MV-4-11 (cell line): ENCODE data around the gene YPEL2.
"Not testable (repeated sequence)": the region's sequence is repeated elsewhere in the genome, so short reads cannot be mapped to it uniquely, and the experiment has no call there.

Experiments used
- DNase-seq: peaks from one replicate; lab custom pipeline; 2025; lab: John Stamatoyannopoulos, UW

YPEL2 gene

DNA sequence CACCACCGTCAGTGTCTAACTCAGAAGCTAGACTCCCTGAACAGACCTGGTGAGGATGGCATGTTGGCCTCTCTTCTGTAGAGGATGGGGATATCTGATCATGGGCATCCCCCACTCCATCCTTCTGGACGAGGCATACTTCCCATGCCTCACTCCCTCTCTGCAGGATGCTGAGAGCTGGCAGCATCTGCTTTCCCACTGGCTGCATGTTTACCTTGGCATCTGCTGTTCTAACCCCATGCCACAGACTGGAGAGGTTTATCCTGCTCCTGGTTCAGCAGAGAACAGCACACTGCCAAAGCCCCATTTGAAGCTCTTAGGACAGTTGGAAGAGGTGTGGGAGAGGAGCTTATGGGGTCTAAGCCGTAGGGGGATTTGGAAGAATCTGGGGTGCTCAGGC is 46.0 kb downstream of the YPEL2 start:
- no peak for DNase-seq

DNA sequence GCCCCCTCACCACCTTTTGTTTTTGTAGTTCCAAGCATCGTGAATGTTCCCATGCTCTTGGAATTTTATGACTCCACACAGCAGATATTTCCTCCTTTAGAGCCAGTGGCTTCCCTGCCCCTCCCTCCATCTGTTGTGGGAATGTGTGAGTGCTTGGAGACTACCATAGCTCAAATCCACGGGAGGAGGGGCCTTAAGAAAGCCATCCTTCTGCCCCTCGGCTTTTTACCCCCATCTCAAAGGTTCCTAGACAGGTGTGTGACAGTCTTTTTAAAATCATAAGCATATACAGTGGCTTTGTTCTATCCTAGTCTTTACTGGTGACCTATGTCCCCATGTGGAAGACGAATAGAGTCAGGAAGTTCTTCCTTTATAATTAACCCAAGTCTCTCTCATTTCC is 47.2 kb downstream of the YPEL2 start:
- no peak for DNase-seq

DNA sequence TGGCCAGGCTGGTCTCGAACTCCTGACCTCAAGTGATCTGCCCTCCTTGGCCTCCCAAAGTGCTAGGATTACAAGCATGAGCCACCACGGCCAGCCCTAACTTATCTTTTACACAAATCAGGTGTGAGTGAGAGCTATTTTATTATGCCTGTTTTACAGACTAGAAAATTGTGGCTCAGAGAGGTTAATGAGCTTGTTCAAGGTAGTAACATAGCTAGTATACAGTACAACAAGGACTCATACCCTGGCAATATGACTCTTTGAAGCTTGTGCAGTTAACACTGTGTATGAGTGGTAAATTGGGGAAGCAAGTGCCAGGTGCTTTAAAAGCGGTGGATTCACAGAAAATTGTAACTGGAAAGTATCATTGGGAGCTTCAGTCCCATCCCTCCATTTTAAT is 49.0 kb downstream of the YPEL2 start:
- DNase-seq = no peak

DNA sequence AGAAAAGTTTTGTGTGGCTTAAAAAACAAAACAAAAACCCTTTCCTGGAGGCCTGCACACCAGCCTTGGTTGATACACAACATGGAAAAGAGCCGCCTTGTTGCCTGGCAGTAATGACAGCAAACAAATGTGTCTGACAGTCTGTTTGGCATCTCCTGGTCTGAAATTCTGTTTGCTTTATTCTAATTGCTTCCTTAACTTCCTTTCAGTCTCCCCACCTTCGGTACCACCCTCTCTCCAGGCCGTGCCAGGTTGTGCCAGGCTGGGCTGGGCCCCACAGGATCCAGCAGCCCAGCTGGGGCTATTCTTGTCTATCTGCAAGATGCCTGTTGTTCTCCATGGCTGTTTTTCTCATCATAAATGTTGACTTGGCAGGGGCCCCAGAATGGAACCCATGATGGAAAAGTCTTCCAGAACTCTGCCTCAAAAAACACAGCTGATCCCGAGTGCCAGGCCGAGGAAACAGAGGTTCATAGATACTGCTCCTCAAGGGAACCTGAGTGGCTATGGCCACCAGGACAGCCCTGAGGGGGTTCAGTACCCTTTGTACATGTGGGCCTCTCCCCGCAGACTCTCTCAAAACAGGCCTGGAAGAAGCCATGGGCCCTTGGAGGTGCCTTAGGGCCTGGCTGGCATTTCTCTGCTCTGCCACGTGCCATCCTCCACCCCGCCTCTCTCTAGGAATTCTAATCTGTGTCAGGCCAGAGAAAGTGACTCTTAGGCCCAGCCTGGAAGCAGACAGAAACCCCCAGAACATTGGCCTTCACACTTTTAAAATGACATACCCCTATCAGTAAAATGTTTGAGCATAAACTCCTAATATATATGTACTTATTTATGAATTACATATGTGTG is 50.5 kb downstream of the YPEL2 start:
- DNase-seq = no peak

DNA sequence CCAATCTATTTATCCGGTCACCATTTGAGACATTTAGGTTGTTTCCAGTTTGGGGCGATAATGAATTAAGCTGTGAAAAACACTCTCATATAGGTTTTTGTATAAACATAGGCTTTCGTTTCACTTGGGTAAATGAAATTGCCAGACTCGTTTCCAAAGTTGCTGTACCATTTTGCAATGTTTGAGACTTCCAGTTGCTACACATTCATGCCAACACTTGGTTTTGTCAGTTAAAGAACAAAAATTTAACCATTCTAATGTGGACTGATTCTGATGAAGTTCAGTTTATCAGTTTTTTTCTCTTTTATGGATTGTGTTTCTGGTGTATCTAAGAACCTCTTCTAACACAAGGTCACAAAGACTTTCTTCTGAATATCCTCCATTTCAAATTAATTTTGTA is 52.4 kb downstream of the YPEL2 start:
- DNase-seq = no peak

DNA sequence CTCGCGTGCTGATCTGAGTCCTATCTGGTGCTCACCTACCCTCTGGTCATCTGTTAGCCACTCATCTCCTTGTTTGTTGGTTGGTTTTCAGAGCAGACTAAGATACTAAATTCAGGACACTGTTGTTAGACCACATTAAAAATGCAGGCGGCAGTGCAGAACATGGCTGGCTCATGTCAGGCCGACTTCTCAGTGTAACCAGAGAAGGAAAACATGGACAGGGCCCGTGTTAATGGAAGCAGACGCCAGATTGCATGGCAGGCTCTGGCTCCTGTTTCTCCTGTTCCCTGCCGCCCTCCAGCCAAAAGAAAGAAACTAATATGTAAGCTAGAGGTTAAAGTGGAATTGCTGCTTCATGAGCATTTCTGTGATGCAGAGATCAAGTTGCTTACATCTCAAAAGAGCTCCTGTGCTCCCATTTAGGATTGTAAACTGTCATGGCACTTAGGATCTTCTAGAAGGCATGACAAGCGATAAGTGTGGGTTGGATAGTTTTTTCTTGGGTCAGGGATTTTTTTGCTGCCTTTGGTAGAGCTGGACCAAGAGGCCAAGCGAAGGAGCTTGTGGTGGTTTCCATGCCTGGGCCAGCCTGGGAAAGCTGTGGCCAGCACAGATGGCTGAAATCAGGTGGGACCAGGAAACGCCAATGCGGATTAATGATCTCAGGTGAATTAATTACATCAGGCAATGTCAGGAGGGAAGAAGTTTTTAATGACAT is 56.1 kb downstream of the YPEL2 start:
- DNase-seq = no peak

DNA sequence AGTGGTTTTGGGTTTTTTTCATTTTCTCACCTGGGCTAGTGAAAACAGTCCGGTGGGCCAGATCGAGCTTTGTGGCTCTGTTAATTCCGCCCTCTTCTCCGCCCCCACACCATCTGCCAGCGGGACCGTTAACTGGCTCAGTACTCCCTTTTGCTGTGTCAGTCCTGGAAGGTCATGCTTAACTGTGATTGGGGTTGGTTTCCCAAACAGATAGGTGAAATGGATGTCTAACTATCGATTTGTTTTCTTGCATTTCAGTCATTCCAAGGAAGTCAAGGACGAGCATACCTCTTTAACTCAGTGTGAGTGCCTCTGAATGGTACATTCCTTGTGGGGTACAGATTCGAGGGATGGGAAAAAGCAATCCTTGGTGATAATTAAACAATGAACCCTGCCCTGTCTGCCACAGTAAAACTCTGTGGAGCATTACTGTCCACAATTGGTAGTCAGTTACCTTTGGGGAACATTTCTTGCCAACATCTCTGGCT is 56.7 kb downstream of the YPEL2 start:
- DNase-seq = no peak

DNA sequence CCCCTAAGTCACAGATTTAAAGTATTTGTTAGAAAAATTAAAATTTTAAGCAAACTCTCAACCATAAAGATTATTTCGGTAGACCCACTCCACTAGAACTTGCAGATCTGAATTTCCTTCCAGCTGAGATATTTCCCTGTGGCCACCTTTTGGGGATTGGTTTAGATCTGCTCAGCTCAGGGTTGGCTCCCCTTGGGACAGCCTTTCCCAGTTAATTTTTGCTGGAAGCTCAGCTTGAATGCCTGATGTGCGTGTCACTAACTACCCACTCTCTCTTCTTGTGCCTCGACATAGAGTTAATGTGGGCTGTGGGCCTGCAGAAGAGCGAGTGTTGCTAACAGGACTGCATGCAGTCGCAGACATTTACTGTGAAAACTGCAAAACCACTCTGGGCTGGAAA is 57.6 kb downstream of the YPEL2 start:
- DNase-seq = no peak

DNA sequence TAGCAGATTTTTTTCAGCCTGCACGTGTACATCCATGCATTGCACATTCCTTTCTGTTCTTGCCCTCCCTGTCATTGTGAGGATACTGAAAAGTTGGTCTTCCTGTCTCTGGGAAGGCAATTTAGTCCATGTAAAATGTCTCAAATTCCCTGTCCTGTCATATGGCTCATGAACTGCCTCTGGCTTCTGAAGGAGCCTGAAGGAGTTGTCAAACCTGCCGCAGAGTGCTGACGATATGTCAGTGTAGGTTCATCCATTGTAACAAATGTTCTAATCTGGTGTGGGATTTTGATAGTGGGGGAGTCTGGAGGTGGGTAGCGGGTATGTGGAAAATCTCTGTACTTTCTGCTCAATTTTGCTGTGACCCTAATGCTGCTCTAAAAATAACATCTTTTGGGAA is 59.6 kb downstream of the YPEL2 start:
- no peak for DNase-seq

DNA sequence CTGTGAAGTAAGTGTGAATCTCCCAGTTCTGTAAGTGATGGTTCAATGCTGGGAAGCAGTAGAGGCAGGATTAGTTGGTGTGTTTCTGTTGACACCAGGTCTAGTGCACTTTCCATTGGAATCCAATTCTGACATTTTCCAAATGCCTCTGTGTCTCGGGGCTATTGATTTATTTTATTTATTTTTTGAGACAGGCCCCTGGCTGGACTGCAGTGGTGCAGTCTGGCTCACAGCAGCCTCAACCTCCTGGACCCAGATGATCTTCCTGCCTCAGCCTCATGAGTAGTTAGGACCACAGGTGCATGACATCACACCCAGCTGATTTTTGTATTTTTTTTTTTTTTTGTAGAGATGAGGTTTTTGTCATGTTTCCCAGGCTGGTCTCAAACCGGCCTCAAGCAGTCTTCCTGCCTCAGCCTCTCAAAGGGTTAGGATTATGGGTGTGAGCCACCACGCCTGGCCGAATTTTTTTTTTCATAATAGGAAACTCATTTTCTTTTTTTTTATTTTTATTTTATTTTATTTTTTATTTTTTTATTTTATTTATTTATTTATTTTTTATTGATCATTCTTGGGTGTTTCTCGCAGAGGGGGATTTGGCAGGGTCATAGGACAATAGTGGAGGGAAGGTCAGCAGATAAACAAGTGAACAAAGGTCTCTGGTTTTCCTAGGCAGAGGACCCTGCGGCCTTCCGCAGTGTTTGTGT is 61.7 kb downstream of the YPEL2 start:
- DNase-seq = no peak

DNA sequence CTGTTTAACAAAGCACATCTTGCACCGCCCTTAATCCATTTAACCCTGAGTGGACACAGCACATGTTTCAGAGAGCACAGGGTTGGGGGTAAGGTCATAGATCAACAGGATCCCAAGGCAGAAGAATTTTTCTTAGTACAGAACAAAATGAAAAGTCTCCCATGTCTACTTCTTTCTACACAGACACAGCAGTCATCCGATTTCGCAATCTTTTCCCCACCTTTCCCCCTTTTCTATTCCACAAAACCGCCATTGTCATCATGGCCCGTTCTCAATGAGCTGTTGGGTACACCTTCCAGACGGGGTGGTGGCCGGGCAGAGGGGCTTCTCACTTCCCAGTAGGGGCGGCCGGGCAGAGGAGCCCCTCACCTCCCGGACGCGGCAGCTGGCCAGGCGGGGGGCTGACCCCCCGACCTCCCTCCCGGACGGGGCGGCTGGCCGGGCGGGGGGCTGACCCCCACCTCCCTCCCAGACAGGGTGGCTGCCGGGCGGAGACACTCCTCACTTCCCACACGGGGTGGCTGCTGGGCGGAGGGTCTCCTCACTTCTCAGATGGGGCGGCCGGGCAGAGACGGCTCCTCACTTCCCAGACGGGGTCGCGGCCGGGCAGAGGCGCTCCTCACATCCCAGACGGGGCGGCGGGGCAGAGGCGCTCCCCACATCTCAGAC is 62.4 kb downstream of the YPEL2 start:
- DNase-seq = not testable (repeated sequence)

DNA sequence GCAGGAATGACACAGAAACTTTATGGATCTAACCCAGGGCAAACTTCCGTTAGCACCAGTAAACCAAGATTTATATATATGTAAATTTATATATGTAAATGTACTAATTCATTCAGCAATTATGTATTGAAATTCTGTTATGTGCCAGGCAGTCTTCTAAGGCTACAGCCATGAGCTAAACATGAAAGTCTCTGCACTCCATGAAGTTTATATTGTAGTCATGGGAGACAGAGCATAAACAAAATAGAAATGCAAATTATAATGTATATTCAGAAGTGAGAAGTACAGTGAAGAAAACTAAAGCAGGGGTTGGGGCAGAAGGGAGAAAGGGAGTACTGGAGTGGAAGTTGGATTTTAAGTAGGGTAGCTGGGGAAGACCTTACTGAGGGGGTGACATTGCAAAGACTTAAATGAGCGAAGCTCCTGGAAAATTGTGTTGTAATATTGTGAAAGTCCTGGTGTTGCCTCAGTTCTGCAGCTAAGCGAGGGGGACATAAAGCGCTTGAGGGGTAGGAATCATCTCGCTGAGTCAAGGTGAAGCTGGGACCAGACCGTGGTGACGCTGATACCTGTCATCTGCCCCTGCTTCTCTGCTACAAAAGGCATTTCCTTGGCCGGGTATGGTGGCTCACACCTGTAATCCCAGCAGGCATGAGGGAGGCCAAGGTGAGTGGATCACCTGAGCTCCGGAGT is 64.8 kb downstream of the YPEL2 start:
- no peak for DNase-seq

DNA sequence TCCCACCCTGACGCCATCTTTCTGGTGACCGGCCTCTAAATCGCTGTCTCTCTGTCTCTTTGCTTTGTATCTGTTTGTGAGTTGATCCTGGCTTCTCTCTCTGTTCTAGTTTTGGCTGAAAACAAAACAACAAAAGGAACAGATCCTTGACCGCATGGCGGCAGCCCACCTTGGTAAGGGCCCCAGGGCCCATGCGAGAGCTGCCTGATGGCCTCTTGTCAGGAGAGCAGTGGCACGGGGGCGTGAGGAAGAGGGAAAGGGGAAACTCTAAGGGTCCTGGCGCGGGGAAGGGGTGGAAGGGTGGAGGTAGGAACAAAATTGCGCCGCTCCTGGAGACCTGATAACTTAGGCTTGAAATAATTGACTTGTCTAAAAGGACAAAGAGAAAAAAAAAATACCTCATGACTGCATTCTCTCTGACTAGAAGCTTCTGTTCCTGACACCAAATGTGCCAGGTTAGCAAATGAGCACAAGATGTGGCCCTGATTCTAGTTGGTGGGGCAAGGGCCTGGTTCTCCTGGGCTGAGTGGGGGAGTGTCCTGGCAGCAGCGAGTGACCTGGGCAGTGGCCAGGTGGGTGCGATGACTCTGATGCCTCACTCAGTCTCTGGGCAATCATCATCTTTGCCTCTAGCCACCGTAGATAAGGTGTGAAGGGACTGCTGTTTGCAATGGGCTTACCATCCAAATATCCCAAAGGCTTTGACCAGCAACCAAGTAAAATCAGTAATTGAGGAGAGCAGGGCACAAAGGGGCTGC is 66.0 kb downstream of the YPEL2 start:
- DNase-seq = no peak

DNA sequence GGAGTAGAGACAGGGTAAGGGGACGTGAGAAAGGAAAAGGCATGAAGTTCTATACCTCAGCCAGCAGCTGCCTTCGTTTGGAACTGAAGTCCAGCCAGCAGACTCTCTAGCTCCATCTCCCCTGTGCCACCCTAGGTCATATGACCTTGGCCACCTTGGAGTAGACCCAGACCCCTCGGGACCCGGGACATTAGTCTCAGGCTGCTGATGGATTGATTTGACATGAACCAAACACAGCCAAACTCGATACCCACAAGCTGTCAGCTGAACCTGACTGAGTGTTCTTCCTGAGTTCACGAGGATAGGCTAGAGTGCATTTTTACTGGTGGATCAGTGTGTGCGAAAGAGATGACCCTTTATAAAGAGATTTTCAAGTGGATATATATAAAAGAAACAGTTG is 68.5 kb downstream of the YPEL2 start:
- no peak for DNase-seq

DNA sequence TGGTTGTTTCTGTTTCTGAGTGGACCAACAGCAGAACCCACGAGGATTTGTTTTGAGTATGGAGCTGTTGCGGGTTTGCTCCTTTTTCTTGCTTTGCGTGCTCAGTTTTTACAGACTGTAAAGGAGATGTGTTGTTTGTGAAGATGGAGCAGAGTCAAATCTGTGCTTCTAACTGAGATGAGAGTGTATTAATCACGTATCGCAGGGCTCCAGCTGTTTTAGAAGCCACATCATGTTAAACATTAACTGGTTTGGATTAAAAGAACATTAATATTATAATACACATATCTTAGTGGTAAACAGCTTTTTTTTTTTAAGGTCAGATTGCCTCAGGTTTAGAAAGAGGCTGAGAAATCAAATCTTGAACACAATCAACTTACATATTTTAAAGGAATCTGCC is 69.4 kb downstream of the YPEL2 start:
- no peak for DNase-seq

DNA sequence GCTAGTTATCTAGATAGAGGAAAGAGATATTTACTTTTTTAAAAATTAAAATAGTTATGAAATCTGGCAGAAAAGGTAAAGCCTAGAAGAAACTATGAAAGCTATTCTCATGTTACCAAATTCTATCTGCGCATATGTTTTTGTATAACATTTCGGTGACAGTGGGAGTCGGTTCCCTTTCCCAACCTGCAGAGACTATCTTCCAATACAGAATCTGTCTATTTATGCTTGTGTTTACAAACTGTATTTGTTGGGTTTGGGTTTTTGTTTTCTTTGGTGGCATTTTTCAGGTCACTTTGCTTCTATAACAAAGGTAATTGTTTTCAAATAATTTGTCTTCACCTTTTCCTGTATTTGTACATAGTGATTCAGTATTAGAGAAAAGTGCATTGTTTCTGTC is 69.8 kb downstream of the YPEL2 start:
- DNase-seq = no peak

DNA sequence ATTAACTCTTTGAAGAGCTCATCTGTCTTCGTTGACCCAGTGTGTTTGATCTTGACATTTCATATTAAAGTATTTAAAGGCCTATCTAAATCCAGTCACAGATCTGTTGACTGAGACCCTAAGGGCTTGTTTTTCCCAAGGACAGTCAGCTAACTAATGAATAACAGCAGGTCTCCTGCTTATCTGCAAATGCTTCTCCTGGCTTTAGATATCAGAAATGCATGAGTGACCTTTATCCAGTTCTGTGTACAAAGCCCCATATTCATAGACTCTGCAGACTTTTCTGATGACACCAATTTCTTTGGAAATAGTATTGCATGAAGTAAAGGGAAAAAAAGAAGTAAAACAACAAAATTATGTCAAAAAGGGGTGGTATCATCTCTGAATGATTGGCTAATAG is 70.3 kb downstream of the YPEL2 start:
- DNase-seq = no peak

DNA sequence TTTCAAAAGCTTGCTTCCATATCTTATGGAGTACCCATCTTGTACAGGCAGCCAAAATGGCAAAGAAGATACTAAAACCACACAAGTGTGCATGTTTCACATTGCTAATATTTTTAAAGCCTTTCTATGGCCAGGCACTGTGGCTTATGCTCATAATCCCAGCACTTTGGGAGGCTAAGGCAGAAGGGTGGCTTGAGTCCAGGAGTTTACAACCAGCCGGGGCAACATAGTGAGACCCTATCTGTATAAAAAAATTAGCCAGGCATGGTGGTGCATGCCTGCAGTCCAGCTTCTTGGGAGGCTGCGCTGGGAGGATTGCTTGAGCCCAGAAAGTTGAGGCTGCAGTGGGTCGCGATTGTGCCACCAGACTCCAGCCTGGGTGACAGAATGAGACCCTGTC is 71.3 kb downstream of the YPEL2 start:
- DNase-seq = no peak

DNA sequence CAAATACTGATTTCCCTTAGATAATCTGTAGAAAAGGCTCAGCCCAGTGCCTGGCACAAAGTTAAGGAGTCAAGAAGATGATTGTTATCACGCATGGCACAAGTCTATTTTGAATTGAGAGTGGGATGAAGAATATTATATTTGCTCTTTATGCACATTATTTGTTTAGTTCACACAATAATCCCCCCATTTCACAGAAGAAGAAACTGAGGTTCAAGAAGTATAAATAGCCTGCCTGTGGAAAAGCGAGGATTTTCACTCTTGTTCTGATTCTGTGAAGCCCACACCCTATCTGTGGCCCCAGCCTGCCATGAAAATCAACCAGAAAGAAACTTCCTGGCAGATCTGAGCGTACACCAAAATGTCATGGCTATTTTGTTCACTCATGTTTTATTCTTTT is 73.0 kb downstream of the YPEL2 start:
- DNase-seq = no peak

DNA sequence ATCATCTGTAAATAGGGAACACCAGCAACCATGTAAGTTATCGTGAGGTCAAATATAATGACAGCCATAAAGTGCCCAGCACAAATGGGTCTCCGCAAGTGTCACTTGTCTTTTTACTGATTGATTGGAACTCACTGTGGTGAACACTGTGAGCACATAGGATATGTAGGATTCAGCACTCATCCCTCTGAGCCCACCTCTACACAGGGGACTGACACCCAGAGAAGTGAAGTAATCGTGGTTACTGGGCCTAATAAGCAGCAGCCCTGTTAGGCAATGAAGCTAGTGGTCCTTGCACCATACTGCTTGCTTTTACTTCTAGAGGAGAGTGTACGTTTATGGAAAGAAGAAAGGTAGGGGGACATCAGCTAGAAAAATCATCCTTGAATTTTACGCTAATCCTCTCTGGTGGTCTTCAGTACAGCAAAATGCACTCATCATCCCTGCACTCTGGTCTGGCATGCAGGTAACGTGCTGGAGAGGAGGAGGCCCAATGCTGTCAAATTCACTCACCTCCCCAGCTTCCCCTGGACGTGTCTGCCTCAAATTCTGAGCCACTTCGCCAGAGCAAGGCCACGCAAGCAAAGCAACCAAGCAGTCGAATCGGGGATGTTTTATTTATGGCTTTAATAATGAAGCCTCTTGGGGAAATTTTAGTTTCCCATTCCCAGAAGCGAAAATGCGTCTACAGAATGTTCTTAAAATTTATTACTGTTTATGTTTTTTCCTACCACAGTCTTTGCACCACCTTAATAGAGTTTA is 74.7 kb downstream of the YPEL2 start:
- DNase-seq = no peak
